Pons (tissue), 1 donor: Measurements from ENCODE around the gene LIMS4.
"Not testable (repeated sequence)": the region's sequence is repeated elsewhere in the genome, so short reads cannot be mapped to it uniquely, and the experiment has no call there.

ENCODE experiments used
- DNase-seq: peaks from one replicate; pipeline ENCODE4 v3.0.0-alpha.2; 2016; ENCODE audit warnings: low spot score

LIMS4 gene, protein sequence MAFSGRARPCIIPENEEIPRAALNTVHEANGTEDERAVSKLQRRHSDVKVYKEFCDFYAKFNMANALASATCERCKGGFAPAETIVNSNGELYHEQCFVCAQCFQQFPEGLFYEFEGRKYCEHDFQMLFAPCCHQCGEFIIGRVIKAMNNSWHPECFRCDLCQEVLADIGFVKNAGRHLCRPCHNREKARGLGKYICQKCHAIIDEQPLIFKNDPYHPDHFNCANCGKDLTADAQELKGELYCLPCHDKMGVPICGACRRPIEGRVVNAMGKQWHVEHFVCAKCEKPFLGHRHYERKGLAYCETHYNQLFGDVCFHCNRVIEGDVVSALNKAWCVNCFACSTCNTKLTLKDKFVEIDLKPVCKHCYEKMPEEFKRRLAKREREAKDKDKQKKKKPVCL

DNA sequence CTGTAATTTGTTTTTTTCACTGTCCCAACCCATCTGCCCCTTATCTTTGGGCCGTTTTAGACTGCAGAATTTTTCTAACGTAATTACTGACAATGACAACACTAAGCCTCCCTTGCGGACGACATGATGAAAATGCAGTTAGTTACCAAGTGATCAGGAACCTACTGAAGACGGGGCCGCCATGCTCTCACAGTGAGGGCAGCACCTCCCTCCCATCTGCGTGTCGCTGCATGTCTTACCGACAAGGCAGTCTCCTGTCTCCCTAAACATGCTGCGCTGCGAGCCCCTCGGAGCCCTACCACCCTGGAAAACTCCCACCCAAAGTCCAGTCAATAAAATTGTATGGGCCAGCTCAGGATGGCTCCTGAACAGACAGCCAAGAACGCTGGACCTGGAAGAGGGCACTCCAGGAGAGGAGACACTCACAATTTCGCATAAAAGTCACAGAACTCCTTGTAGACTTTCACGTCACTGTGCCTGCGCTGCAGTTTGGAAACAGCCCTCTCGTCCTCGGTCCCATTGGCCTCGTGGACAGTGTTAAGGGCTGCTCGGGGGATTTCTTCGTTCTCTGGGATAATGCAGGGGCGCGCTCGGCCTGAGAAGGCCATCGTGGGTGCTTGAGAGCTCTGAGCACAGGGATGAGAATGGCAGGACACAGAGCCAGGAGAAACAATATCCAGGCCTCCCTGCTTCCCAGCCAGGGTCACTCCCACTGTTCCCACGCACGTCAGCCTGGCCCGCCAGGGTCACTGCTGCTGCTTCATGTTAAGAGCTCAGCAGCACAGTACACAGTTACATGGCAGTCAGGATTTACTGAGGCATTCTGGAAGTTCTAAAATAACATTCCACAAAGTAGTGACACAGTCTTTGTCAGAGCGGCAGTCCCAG, at the start of gene LIMS4:
Gene LIMS4 (minus strand): TSS at position 646 of the 888 bp plus-strand sequence. CDS start 38 bp downstream, at position 608.
- not testable (repeated sequence) for DNase-seq

DNA sequence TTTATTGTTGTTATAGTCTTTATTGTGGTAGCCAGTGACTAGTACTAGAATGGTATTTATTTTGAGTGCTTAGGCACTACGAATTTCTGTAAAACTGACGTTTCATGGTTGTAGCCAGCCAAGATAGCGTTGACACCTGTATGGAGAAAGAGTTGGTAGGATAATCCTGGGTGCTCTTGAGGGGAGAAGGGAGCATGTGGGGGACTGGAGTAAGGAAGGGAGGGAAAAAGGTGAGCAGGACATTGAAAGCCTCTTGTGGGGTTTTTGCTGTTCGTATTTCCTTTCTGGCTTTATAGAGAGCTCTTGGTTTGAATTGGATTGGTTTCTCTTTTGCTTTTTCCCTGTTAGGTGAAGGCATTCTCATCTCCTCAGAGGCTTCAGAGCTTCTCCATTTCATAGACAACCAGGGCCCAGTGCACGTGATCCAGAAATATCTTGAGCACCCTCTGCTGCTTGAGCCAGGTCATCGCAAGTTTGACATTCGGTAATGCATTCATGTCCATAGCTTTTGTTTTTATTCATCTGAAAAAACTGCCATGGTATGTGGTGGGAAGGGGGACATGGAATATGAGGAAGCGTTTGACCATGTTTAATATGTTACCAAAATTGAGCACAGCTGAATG, 27.2 kb upstream of the LIMS4 start:
- DNase-seq, result not testable (repeated sequence)

DNA sequence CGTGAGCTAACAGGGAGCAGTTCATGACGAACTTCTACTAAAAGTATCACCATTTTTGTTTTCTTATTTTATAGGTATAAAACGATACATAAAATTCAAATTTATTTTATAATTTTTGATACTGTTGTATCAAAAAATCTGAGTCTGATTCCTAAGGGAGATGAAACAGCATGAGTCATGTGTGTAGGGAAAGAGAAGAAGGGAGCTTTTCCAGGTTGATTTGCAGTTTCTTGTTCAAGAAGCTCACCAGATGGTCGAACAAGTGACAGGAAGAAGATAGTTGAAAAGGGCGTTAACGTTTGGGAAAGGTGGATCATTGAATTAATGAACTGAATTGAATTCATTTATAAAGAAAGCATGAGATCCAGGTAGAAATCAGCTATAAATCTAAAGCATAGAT, 23.4 kb upstream of the LIMS4 start:
- not testable (repeated sequence) for DNase-seq

DNA sequence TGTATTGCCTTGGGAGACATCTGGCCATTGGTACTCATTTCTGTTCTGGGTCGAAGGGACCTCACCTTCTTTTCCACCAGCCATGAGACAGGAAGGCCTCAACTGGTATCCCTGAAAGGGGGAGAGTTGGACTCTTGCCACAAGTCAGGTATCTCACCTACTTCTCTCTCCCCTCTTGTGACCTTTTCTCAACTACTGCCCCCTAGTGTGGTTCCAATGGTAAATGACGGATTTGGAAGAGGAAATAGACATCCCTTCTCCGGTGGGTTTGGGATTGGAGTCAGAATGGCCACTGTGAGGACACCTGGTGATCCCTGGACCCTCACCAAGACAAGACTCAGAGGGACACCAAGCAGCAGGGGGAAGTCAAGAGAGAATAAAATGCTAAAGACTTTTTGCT, 21.9 kb upstream of the LIMS4 start:
- not testable (repeated sequence) for DNase-seq

DNA sequence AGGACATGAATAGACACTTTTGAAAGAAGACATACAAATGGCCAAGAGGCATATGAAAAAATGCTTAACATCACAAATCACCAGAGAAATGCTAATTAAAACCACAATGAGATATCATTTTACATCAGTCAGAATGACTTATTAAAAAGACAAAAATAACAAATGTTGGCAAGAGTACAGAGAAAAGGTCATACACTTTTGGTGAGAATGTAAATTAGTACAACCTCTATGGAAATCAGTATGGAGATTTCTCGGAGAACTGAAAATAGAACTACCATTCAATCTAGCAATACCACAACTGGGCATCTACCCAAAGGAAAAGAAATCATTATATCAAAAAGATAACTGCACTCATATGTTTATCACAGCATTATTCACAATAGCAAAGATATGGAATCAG, 16.4 kb upstream of the LIMS4 start:
- DNase-seq, result not testable (repeated sequence)

DNA sequence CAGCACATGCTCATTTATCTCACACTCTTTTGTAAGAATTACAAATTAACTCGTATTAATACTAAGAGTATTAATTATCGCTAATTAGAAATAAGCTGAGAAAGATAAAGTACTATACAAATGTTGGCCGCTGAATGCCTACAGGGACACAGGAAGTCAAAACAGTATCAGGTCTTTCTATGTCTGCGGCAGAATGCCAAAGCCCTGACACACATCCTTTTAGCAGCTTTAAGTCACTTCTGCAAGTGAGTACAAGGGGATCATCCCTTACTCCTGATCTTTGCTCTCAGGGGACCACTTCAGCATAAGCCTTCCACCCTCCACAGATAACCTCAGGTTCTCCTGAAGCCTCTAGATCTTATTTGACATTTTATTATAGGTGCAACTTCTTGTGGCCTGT, 10.1 kb upstream of the LIMS4 start:
- not testable (repeated sequence) for DNase-seq

DNA sequence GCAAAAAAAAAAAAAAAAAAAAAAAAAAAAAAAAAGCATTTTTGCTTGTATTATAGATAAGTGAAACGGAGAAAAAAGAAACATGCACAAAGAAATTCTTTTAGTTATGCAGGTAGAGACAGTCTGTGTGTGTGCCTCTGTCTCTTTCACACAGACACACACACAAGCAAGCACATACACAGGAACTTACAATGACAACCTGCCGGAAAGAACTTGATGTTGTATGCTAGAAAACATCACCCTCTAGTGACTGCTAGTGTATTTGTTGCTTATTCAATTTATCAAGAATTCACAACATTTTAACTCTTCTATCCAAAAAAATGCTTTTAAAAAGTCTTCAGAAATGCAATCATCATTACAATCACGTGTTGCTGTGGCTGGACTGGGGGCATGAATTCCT, 8.6 kb upstream of the LIMS4 start:
- DNase-seq, result not testable (repeated sequence)

DNA sequence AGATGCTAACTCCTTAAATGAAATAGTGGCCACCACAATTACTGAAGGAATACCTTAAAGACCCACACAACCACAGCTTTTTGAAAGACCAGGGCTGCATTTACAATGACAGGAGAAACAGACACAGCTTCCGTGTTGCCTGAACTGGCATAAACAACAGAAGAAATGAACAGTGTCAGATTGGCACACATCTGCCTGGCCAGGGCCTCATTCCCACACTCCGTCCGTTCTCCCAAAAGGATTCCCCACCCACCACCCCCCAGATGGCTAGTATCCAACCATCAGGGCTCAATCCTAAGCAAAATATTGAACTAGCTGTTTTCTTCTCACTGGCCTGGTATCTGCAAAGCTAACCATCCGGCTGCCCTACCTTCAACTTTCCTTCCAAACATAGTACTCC, 7.5 kb upstream of the LIMS4 start:
- DNase-seq, result not testable (repeated sequence)

DNA sequence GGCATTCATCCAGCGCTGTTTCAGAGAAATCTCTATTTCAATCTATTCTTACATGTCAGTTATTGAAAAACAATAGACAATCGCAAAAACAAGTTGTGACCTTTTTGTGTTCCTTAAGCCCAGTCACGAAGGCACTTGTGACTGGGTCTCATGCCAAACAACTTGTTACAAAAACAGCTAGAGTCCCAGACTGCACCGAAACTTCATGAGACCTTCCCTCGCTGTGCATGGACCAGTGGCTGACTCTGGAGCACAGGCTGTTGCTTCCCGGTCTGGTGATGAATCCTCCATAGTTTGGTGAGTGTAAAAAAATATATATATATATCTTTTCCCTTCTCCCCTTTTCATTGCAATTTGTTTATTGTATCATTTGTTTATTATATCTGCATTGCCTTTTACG, 4.8 kb upstream of the LIMS4 start:
- DNase-seq, result not testable (repeated sequence)

DNA sequence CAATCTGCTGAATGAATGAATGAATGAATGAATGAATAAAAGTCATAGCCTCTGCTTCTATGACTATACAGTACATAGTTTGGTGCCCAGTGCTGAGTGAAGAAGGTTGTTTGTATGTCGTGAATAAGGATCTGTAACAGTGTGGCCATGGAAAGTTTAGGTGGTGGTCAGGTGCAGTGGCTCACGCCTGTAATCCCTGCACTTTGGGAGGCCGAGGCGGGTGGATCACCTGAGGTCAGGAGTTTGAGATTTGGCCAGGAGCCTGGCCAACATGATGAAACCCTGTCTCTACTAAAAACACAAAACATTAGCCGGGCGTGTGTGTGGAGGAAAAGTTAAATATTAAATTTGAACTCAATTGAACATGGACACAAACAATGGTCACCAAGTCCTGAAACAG, 4.3 kb upstream of the LIMS4 start:
- DNase-seq, result not testable (repeated sequence)

DNA sequence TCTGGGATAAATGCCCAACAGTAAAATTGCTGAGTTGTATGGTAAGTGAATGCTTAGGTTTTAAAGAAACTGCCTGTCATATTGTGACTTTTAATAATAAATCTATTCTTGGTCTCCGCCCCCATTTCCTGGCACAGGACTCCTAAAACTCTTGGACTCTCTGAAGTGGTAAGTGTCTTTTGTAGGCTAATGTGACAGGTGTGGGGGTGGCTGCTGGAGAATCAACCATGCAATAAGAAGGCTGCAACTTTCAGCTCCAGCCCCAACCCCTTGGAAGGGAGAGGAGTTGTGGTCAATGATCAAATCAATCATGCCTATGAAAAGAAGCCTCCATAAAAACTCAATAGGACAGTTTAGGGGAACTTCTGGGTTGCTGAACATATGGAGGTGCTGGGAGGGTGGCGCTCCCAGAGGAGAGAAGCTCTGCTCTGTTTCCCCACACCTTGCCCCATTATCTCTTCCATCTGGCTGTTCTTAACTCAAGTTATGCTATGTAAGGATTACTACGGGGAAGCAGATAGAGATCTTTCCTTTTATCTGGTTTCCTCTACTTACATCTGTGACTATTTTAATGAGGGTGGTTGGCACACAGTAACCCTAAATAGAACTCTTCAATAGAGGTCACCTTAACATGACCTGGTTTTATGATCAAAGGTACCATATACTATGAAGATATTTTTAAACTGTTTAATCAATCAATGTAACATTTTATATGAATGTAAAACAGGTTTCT, 3.2 kb upstream of the LIMS4 start:
- DNase-seq, result not testable (repeated sequence)

DNA sequence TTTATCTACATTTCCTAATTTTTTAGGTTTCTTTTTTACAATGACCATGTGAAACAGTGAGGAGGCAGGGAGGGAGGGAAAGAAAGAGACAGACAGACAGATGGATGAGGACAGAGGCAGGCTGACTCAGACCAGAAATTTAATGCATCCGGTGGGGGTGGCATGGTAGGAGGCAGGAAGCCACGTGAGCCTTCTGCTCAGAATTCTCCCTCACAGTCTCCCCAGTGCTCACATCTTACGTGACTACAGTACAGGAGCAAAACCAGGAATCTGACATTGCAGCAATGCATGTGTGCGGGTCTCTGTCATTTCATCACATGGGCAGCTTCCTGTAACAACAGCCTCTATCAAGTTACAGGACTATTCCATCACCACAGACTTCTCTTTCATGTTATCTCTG, 2.3 kb upstream of the LIMS4 start:
- not testable (repeated sequence) for DNase-seq

DNA sequence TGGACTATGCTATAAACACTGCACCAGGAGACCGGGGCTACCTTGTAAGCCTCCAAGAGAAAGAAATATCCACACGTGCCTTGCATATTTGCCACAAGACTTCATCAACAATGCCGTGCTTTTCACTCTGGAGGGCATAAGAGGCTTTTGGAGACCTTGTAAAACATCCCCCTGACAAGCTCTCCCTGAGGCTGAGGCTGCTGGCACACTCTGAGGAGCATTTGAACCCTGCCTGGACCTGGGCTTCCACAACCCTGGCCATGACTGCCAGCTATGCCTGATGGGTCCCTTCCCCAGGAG, 393 bp upstream of the LIMS4 start:
- not testable (repeated sequence) for DNase-seq

DNA sequence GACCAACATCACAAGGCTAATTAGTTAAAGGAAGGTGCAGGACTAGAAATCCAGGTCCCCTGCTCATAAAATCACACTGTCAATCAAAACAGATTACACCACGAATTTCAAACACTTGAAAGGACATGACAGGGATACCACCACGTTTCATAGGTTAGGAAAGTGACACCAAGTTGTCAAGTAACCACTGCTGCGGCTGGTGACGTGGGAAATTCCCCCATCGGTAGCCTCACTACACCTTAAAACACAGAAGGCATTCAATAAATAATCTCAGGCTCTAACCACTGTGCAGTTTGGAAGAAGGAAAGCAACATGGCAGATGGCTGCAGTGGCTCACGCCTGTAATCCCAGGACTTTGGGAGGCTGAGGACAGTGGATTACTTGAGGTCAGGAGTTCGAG, 3.7 kb downstream of the LIMS4 start:
- DNase-seq, result not testable (repeated sequence)

DNA sequence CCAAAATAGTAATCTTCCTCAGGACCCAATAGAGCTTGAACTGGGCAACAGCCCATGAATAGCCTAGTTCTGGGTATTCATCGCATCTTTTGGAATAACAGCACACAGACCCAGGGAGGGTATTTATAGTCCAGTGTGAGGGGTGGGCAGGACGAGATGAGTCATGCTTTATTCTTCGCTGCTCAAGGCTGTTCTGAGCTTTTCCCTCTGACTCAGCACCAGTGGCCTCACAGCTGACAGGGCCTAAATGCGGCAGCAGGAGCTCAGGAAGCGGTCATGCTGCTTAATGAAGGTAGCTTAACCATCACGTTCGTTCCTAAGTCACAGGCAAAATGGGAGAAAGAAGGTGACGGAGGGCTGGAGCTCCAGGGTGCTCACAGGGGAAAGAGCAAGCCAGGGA, 7.3 kb downstream of the LIMS4 start:
- DNase-seq, result not testable (repeated sequence)

DNA sequence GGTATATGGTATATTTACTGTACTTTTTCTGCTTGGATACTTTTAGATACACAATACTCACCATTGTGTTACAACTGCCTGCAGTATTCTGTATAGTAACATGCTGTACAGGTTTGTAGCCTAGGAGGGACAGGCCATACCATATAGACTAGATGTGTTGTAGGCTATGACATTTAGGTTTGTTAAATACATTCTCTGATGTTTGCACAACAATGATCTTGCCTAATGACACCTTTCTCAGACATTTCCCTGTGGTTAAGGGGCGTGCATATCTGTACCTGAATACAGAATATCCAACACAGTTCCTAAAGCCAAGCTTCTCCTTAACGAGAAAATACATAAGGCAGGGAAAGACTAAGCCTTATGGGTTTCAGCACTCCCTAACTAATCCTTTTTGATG, 10.2 kb downstream of the LIMS4 start:
- DNase-seq, result not testable (repeated sequence)

DNA sequence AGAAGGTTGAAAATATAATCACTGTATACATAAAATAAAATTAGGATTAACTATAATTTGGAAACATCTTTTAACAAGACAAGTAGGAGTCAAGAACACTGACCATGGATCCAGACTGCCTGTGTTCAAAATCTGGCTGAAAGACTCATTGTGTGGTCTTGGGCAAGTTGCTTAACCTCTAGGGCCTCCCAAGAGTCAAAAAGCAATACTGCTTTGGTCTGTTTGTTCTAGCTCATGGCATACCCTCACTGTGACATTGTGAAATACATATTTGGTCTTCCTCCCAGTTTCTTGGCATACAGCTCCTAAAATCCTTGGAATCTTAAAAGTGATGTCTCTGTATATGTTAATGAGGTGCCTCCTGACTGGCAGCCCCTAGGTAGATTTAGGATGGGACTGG, 12.3 kb downstream of the LIMS4 start:
- not testable (repeated sequence) for DNase-seq

DNA sequence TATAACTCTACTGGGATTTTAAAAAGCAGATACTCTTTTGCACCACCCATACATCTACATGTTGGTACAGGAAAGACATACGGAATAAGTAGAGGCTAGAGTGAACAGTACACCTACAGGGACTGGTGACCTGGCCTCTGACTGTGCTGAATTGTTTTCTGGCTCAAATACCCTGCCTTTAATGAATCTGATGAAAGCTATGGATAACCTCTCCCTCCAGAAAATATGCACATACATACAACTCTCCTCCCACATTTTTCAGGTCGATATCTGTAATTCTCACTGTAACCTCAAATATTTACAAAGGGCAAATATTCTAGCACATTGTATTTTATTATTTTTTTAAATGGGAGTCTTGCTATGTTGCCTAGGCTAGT, 15.4 kb downstream of the LIMS4 start:
- DNase-seq, result not testable (repeated sequence)

DNA sequence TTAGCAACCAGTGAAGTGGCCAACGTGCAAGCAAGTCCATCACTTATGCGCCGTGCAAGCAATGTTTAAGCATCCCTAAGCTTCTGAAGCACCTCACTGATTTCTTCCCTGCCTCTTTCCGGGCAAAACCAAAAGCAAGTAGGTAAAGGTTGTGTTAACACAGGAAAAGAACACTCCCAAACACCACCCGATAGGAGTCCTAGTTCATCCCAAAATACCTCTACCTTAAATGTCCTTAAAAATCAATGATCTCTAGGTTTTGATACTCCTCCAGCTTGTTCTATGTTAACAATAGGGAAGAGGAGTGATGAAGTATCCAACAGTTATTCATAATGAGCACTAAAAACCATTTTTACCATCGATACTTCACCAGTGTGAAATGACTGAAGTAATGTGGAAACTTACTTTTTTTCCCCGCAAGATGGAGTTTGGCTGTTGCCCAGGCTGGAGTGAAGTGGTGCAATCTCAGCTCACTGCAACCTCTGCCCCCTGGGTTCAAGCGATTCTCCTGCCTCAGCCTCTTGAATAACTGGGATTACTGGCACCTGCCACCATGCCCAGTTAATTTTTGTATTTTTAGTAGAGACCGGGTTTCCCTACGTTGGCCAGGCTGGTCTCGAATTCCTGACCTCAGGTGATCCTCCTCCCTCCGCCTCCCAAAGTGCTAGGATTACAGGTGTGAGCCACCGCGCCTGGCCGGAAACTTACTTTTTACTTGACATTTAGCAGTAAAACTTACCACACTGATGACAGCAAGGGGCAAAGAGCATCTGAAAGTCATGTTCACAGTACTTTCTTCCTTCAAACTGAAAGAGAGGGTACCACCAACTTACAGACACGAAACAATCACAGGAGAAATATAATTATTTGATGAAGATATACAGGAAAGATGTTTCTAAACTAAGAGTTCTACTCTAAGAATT, 16.1 kb downstream of the LIMS4 start:
- DNase-seq, result not testable (repeated sequence)

DNA sequence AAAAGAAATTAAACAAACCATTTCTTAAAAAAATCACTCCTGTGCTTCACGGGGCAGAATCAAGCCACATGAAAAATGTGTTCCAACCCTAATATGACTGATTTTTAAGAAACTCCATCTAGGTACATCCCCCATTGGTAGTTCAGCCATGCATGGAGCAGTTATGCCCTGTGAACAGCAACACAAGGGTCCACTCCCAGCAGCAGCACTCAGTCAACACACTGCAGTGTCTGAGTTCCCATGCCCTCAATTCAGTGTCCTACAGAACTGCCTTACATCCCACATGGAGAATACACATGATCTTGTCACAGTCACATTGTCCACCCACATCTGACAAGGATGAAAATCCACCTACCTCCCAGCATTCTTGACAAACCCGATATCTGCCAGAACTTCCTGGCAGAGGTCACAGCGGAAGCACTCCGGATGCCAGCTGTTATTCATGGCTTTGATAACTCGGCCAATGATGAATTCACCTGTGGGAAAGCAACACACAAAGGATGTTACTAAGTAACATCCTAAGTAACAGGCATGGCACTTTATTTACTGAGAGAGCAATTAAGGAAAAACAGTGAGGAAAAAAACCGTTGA, 17.4 kb downstream of the LIMS4 start:
- DNase-seq, result not testable (repeated sequence)
